Activated CD8-positive, alpha-beta T cell treated with anti-CD3 and anti-CD28 coated beads for 36 hours (primary cell): Measurements from ENCODE around the gene BICD1. TPM values are rescaled to one million over a fixed set of nuclear protein-coding genes. Genes with fewer than 3 reads are reported as not detected.

Experiments
- ATAC-seq: fragments of 200-7000 bp; cut with Tn5 transposase; one replicate; pipeline ENCODE4 v1.10.0; 2021; ENCODE audit warnings: mild to moderate bottlenecking, moderate library complexity
- CTCF ChIA-PET: fragments of 350-600 bp; sonication (Branson Sonifier 250); formaldehyde crosslinking; loops from one replicate; lab custom pipeline; 2021; ENCODE audit warnings: antibody characterized with exemption; lab: Charles Lee
- POLR2A ChIA-PET: fragments of 350-600 bp; sonication (Branson Sonifier 250); formaldehyde crosslinking; loops from one replicate; lab custom pipeline; 2021; ENCODE audit warnings: antibody characterized with exemption; lab: Charles Lee
- DNase-seq: peaks from one replicate; pipeline ENCODE4 v3.0.0-alpha.2; 2020
- H3K27ac Mint-ChIP-seq: one replicate; pipeline ENCODE4 v1.8.0; 2021; ENCODE audit warnings: mild to moderate bottlenecking, mixed read lengths
- H3K27me3 Mint-ChIP-seq: one replicate; pipeline ENCODE4 v1.8.0; 2021; ENCODE audit warnings: mixed read lengths
- H3K36me3 Mint-ChIP-seq: one replicate; pipeline ENCODE4 v1.8.0; 2021; ENCODE audit warnings: low read depth, mixed read lengths
- H3K4me1 Mint-ChIP-seq: one replicate; pipeline ENCODE4 v1.8.0; 2021; ENCODE audit warnings: low read depth, mixed read lengths
- H3K4me3 Mint-ChIP-seq: one replicate; pipeline ENCODE4 v1.8.0; 2021; ENCODE audit warnings: mild to moderate bottlenecking, moderate library complexity, mixed read lengths
- H3K9me3 Mint-ChIP-seq: one replicate; pipeline ENCODE4 v1.8.0; 2021; ENCODE audit warnings: mixed read lengths
- CTCF ChIP-seq: fragments of 200-600 bp; IDR thresholded peaks from one replicate; pipeline ENCODE4 v1.8.0; 2022; ENCODE audit warnings: antibody characterized with exemption, mild to moderate bottlenecking
- intact Hi-C: fragments of 100-400 bp; cut with micrococcal nuclease; formaldehyde crosslinking; loops from one replicate; pipeline ENCODE4 v1.10.0; 2022
- total RNA-seq, 2 experiments: library from RNA; stranded (reverse); gene quantifications; one replicate each; pipeline ENCODE4 v1.2.3, GENCODE V29; 2021

The BICD1 gene
- total RNA-seq, 2 experiments from 2014 or later, result 12.5 to 13.2 TPM

- ATAC-seq (no peak), DNase-seq (no peak)
- H3K4me3 Mint-ChIP-seq, result peak overlapping the region; percentile 58
- intact Hi-C loops, result no loop called here
- no peak for TF ChIP-seq CTCF
- H3K9me3 Mint-ChIP-seq, result no peaks in the 10 kb centered on the region
- peaks cover 2% of the 10 kb centered on the region for H3K4me1 Mint-ChIP-seq
- POLR2A ChIA-PET, result no interaction called here
- no peak overlapping the region for H3K27ac Mint-ChIP-seq
- H3K36me3 Mint-ChIP-seq, result no peaks in the 10 kb centered on the region
- CTCF ChIA-PET, result interaction anchor here (0.8 to 1.2 kb wide), 2 partner anchors 18 to 272 kb away, joined by 3 read pairs; no protein-coding TSS in a partner anchor
- H3K27me3 Mint-ChIP-seq, result peaks cover 36% of the 10 kb centered on the region
These were observed 293.5 kb downstream of the BICD1 start for GRCh38 chr12:32400114-32400672.

- H3K36me3 Mint-ChIP-seq, result no peaks in the 10 kb centered on the region
- peaks cover 36% of the 10 kb centered on the region for H3K27me3 Mint-ChIP-seq
- H3K9me3 Mint-ChIP-seq, result no peaks in the 10 kb centered on the region
- DNase-seq (no peak), ATAC-seq (no peak)
- H3K4me3 Mint-ChIP-seq, result no peak overlapping the region
- H3K27ac Mint-ChIP-seq, result no peak overlapping the region
- ChIA-PET CTCF (interaction anchor here (1.2 kb wide), 1 partner anchor 272 kb away, joined by 3 read pairs; no protein-coding TSS in a partner anchor), POLR2A (no interaction called here)
- peaks cover 2% of the 10 kb centered on the region for H3K4me1 Mint-ChIP-seq
- TF ChIP-seq CTCF, result no peak
- intact Hi-C loops, result no loop called here
These were observed 294.2 kb downstream of the BICD1 start for GRCh38 chr12:32400866-32401265.

GRCh38 chr12:32402170-32402569, 295.5 kb downstream of the BICD1 start:
- TF ChIP-seq CTCF, result no peak
- no peak for DNase-seq
- H3K36me3 Mint-ChIP-seq, result no peaks in the 10 kb centered on the region
- H3K4me3 Mint-ChIP-seq, result no peak overlapping the region
- H3K9me3 Mint-ChIP-seq, result no peaks in the 10 kb centered on the region
- peaks cover 2% of the 10 kb centered on the region for H3K4me1 Mint-ChIP-seq
- intact Hi-C loops, result no loop called here
- H3K27me3 Mint-ChIP-seq, result peaks cover 36% of the 10 kb centered on the region
- no peak for ATAC-seq
- ChIA-PET POLR2A (no interaction called here), CTCF (no interaction called here)
- no peak overlapping the region for H3K27ac Mint-ChIP-seq

GRCh38 chr12:32402946-32403345, 296.3 kb downstream of the BICD1 start:
- no peak overlapping the region for H3K4me3 Mint-ChIP-seq
- H3K27ac Mint-ChIP-seq, result no peak overlapping the region
- H3K9me3 Mint-ChIP-seq, result no peaks in the 10 kb centered on the region
- TF ChIP-seq CTCF, result no peak
- H3K36me3 Mint-ChIP-seq, result no peaks in the 10 kb centered on the region
- ChIA-PET CTCF (no interaction called here), POLR2A (no interaction called here)
- ATAC-seq, result no peak
- intact Hi-C loops, result no loop called here
- peaks cover 2% of the 10 kb centered on the region for H3K4me1 Mint-ChIP-seq
- DNase-seq, result no peak
- peaks cover 35% of the 10 kb centered on the region for H3K27me3 Mint-ChIP-seq

- H3K9me3 Mint-ChIP-seq, result no peaks in the 10 kb centered on the region
- H3K27ac Mint-ChIP-seq, result no peak overlapping the region
- ChIA-PET POLR2A (no interaction called here), CTCF (no interaction called here)
- no peaks in the 10 kb centered on the region for H3K36me3 Mint-ChIP-seq
- no peak overlapping the region for H3K4me3 Mint-ChIP-seq
- peaks cover 16% of the 10 kb centered on the region for H3K27me3 Mint-ChIP-seq
- ATAC-seq (no peak), DNase-seq (no peak)
- no peaks in the 10 kb centered on the region for H3K4me1 Mint-ChIP-seq
- no peak for TF ChIP-seq CTCF
- intact Hi-C loops, result no loop called here
These were observed 301.1 kb downstream of the BICD1 start for GRCh38 chr12:32407795-32408194.
